Hepatocyte (in vitro differentiated cells): ENCODE data around the gene PTCH2. TPM values are rescaled to one million over a fixed set of nuclear protein-coding genes. Genes with fewer than 3 reads are reported as not detected.
"Not testable (repeated sequence)": the region's sequence is repeated elsewhere in the genome, so short reads cannot be mapped to it uniquely, and the experiment has no call there.

Experiments
- DNase-seq: peaks from one replicate; pipeline ENCODE4 v3.0.0-alpha.2; 2016; ENCODE audit warnings: low spot score
- H2AFZ ChIP-seq: fragments of 200-600 bp; sonication (generic); 2 replicates; pipeline ENCODE4 v1.6.0; 2016; ENCODE audit warnings: antibody characterized with exemption, mild to moderate bottlenecking
- H3K27ac ChIP-seq: fragments of 200-600 bp; sonication (generic); 2 replicates; pipeline ENCODE4 v1.5.1; 2016; ENCODE audit warnings: mild to moderate bottlenecking
- H3K27me3 ChIP-seq: fragments of 200-600 bp; sonication (generic); 2 replicates; pipeline ENCODE4 v1.6.1; 2016
- H3K36me3 ChIP-seq: fragments of 200-600 bp; sonication (generic); replicated peaks from 2 replicates; pipeline ENCODE4 v1.5.1; 2016; ENCODE audit warnings: low read depth; ENCODE audit not compliant: insufficient read depth
- H3K4me1 ChIP-seq: fragments of 200-600 bp; sonication (generic); 2 replicates; pipeline ENCODE4 v1.5.1; 2016; ENCODE audit warnings: mild to moderate bottlenecking, moderate library complexity; ENCODE audit not compliant: insufficient read depth
- H3K4me2 ChIP-seq: fragments of 200-600 bp; sonication (generic); 2 replicates; pipeline ENCODE4 v1.6.0; 2016
- H3K4me3 ChIP-seq: fragments of 200-600 bp; sonication (generic); 2 replicates; pipeline ENCODE4 v1.5.1; 2016; ENCODE audit warnings: mild to moderate bottlenecking
- H3K79me2 ChIP-seq: fragments of 200-600 bp; sonication (generic); 2 replicates; pipeline ENCODE4 v1.6.0; 2017; ENCODE audit warnings: mild to moderate bottlenecking
- H3K9me2 ChIP-seq: fragments of 200-600 bp; sonication (generic); replicated peaks from 2 replicates; pipeline ENCODE4 v1.6.0; 2017; ENCODE audit warnings: mild to moderate bottlenecking; ENCODE audit not compliant: insufficient read depth
- H3K9me3 ChIP-seq: fragments of 200-600 bp; sonication (generic); 2 replicates; pipeline ENCODE4 v1.5.1; 2016; ENCODE audit warnings: low read depth, mild to moderate bottlenecking
- H4K20me1 ChIP-seq: fragments of 200-600 bp; sonication (generic); 2 replicates; pipeline ENCODE4 v1.6.0; 2016; ENCODE audit warnings: mild to moderate bottlenecking; ENCODE audit not compliant: insufficient read depth, poor library complexity, severe bottlenecking
- EZH2 ChIP-seq: fragments of 200-600 bp; sonication (generic); IDR thresholded peaks from 2 replicates; pipeline ENCODE4 v1.6.1; 2016; ENCODE audit warnings: antibody characterized with exemption, mild to moderate bottlenecking, borderline replicate concordance
- EZH2phosphoT487 ChIP-seq: fragments of 200-600 bp; sonication (generic); IDR thresholded peaks from one replicate; pipeline ENCODE4 v1.6.1; 2018; ENCODE audit warnings: antibody characterized with exemption, mild to moderate bottlenecking, low read depth, moderate library complexity; ENCODE audit not compliant: unreplicated experiment, severe bottlenecking
- WGBS: methylation state at CpG from one replicate; pipeline ENCODE4 v1.1.6; 2016; ENCODE audit warnings: low lambda C conversion rate; ENCODE audit errors: missing lambda C conversion rate; 5-methylcytosine and 5-hydroxymethylcytosine counted together
- polyA plus RNA-seq: library from polyadenylated mRNA; unstranded; fragments of >200 nt; fragmentation: Nextera tagmentation; extraction: Ambion mirVana; gene quantifications from 2 replicates; pipeline ENCODE4 v1.2.1, GENCODE V29; 2016
- total RNA-seq: library from RNA; depleted of rRNA; stranded (reverse); fragments of >200 nt; gene quantifications from 2 replicates; pipeline ENCODE4 v1.2.3, GENCODE V29; 2014
- TF ChIP-seq, protein P1 (sequence below): fragments of 200-600 bp; sonication (generic); IDR thresholded peaks from 2 replicates; pipeline ENCODE4 v1.5.1; 2016; ENCODE audit warnings: antibody characterized with exemption, mild to moderate bottlenecking; ENCODE audit not compliant: poor library complexity

Gene PTCH2
- total and polyA plus RNA-seq, 2 experiments from 2014 or later, result 0.43 to 1.3 TPM

DNA sequence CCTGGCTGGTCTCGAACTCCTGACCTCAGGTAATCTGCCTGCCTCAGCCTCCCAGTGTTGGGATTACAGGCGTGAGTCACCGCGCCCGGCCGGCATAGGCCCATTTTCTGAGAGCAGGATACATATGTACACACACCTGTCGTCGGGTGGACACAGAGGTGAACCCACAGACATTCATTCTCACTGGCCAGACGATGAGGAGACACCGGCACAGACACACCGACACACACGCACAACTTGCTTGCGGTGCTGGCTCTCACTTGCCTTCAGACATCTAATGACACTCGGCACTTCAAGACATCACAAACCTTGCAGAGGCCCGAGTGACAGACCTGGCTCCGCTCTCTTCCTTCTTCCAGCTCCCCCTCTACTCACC lies 579 bp downstream of the PTCH2 start:
- H3K27ac ChIP-seq, result no peak overlapping the region

DNA sequence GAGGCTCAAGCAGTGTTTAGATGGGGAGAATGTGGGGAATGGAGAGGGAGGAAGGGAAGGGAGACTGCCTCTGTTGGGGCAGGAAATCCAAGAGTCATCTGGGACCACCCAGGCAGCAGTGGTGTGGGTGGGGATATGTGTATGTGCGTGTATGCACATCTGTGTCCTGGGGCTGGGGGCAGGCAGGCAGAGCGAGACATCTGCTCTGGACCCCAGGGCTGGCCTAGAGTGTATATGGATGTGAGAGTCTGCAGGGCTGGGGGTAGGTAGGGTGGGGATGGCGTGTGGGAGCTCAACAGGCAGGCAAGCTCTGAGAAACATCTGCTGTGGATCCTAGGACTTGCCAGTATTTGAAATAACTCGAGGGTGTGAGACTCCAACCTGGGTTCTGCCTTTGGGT lies 3.5 kb downstream of the PTCH2 start:
- Histone ChIP-seq H3K4me2 (no peak overlapping the region), H3K9me3 (no peaks in the 10 kb centered on the region), H2AFZ (no peak overlapping the region), H4K20me1 (no peaks in the 10 kb centered on the region), H3K4me1 (no peaks in the 10 kb centered on the region), H3K27me3 (no peaks in the 10 kb centered on the region), H3K36me3 (no peaks in the 10 kb centered on the region), H3K79me2 (no peaks in the 10 kb centered on the region), H3K9me2 (no peaks in the 10 kb centered on the region), H3K4me3 (no peak overlapping the region), H3K27ac (peak overlapping the region; percentile 56)
- no peak for DNase-seq
- WGBS, result 44% methylated on average over 4 of the region's 4 CpGs
- TF ChIP-seq EZH2, result no peak

More for the DNA sequence above, 579 bp downstream of the PTCH2 start:
- Histone ChIP-seq H3K9me2 (no peaks in the 10 kb centered on the region), H3K4me1 (no peaks in the 10 kb centered on the region), H3K27me3 (no peaks in the 10 kb centered on the region), H4K20me1 (no peaks in the 10 kb centered on the region), H3K79me2 (no peaks in the 10 kb centered on the region), H3K9me3 (no peaks in the 10 kb centered on the region), H2AFZ (peak overlapping the region; percentile 80), H3K36me3 (no peaks in the 10 kb centered on the region), H3K4me3 (peak overlapping the region; percentile 66), H3K4me2 (peak overlapping the region; percentile 94)
- no peak for DNase-seq
- TF ChIP-seq EZH2phosphoT487 (no peak), EZH2 (no peak)
- TF ChIP-seq, protein P1, sequence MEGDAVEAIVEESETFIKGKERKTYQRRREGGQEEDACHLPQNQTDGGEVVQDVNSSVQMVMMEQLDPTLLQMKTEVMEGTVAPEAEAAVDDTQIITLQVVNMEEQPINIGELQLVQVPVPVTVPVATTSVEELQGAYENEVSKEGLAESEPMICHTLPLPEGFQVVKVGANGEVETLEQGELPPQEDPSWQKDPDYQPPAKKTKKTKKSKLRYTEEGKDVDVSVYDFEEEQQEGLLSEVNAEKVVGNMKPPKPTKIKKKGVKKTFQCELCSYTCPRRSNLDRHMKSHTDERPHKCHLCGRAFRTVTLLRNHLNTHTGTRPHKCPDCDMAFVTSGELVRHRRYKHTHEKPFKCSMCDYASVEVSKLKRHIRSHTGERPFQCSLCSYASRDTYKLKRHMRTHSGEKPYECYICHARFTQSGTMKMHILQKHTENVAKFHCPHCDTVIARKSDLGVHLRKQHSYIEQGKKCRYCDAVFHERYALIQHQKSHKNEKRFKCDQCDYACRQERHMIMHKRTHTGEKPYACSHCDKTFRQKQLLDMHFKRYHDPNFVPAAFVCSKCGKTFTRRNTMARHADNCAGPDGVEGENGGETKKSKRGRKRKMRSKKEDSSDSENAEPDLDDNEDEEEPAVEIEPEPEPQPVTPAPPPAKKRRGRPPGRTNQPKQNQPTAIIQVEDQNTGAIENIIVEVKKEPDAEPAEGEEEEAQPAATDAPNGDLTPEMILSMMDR, result no peak
- WGBS, result 30% methylated on average over 16 of the region's 16 CpGs

DNA sequence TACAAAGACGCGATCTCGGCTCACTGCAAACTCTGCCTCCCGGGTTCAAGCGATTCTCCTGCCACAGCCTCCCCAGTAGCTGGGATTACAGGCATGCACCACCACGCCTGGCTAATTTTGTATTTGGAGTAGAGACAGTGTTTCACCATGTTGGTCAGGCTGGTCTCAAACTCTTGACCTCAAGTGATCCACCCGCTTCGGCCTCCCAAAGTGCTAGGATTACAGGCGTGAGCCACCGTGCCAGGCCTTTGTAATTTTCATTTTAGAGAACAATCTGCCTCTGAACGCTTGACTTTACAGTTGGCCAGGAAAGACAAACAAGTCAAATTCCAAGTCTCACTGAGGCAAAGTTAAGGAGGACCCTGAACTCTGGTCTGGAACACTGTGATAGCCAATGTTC lies 4.8 kb downstream of the PTCH2 start:
- H3K27ac ChIP-seq, H3K4me2 ChIP-seq, H3K36me3 ChIP-seq, H3K79me2 ChIP-seq, DNase-seq, H3K9me3 ChIP-seq, H4K20me1 ChIP-seq, H3K9me2 ChIP-seq, H3K4me1 ChIP-seq, H3K27me3 ChIP-seq, H2AFZ ChIP-seq, H3K4me3 ChIP-seq: not testable (repeated sequence)
- WGBS, result 95% methylated on average over 11 of the region's 11 CpGs

DNA sequence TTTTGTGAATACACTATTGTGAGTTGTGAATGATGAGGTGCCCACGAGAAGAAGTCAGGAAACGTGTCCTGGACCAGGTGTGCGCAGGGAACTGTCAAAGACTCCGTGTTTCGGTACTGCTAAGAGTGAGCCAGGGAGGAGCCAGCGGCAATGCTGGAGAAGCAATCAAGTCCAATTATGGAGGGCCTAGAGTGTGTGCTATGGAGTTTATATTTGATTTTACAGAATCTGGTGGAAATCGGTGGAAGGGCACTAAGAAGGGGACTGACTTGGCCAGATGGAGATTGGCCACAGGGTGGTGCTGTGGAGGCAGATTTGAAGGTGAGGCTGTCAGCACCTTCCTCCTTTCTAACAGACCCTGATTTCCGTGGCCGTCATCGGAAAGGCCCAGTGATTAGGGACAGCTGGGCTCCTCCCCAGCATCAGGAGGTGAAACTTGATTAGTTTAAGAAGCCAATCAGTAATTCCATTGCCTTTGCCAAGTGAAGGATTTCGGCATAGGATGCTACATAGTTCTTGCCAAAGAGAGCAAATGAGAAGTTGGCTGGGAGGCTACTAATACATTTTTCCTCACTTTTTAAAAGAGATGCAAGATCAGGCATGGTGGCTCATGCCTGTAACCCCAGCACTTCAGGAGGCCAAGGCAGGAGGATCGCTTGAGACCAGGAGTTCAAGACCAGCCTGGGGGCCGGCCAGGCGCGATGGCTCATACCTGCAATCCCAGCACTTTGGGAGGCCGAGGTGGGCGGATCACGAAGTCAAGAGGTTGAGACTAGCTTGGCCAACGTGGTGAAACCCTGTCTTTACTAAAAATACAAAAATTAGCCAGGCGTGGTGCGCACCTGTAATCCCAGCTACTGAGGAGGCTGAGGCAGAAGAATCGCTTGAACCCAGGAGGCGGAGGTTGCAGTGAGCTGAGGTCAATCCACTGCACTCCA lies 7.0 kb downstream of the PTCH2 start:
- Histone ChIP-seq H3K4me2 (no peak overlapping the region), H2AFZ (no peak overlapping the region), H4K20me1 (no peaks in the 10 kb centered on the region), H3K4me3 (no peak overlapping the region), H3K79me2 (no peaks in the 10 kb centered on the region), H3K27ac (no peak overlapping the region), H3K9me2 (no peaks in the 10 kb centered on the region), H3K9me3 (no peaks in the 10 kb centered on the region), H3K27me3 (no peaks in the 10 kb centered on the region), H3K36me3 (no peaks in the 10 kb centered on the region), H3K4me1 (no peaks in the 10 kb centered on the region)
- TF ChIP-seq, protein P1, result peak; percentile 87
- TF ChIP-seq EZH2 (no peak), EZH2phosphoT487 (no peak)
- DNase-seq, result peak; percentile 89
- 68% methylated on average over 23 of the region's 23 CpGs for WGBS
